Superior temporal gyrus (tissue), 1 donor: ENCODE results near the gene OSR1.
A peak's percentile ranks its signal among the peaks of the same experiment; 100 is the strongest.

Experiments used
- DNase-seq: peaks from one replicate; pipeline ENCODE4 v3.0.0-alpha.2; 2016; ENCODE audit errors: extremely low spot score

OSR1 gene

GRCh38 chr2:19359021-19359357 lies 566 bp upstream of the OSR1 start:
- no peak for DNase-seq

- DNase-seq = no peak
These were observed 801 bp downstream of the OSR1 start for GRCh38 chr2:19357402-19358241.

GRCh38 chr2:19356545-19357401 lies 1.6 kb downstream of the OSR1 start:
- DNase-seq = no peak

- no peak for DNase-seq
These were observed 2.4 kb downstream of the OSR1 start for GRCh38 chr2:19355931-19356544.

GRCh38 chr2:19355416-19355821 lies 3.0 kb downstream of the OSR1 start:
- DNase-seq = no peak

GRCh38 chr2:19355014-19355405 lies 3.4 kb downstream of the OSR1 start:
- DNase-seq = no peak

GRCh38 chr2:19353721-19354050 lies 4.7 kb downstream of the OSR1 start:
- DNase-seq = no peak

- DNase-seq = no peak
These were observed 5.3 kb downstream of the OSR1 start for GRCh38 chr2:19352946-19353720.

- no peak for DNase-seq
These were observed 6.3 kb downstream of the OSR1 start for GRCh38 chr2:19351899-19352697.

- DNase-seq = no peak
These were observed 6.9 kb downstream of the OSR1 start for GRCh38 chr2:19351499-19351898.

- no peak for DNase-seq
These were observed 7.6 kb downstream of the OSR1 start for GRCh38 chr2:19350678-19351401.

- DNase-seq = peak; percentile 70
These were observed 8.3 kb downstream of the OSR1 start for GRCh38 chr2:19349911-19350677.

GRCh38 chr2:19348692-19349091 lies 9.7 kb downstream of the OSR1 start:
- no peak for DNase-seq

GRCh38 chr2:19347619-19348562 lies 10.5 kb downstream of the OSR1 start:
- peak; percentile 96 for DNase-seq

- DNase-seq = no peak
These were observed 11.3 kb downstream of the OSR1 start for GRCh38 chr2:19346983-19347618.

GRCh38 chr2:19337742-19338141 lies 20.7 kb downstream of the OSR1 start:
- DNase-seq = no peak

GRCh38 chr2:19337202-19337601 lies 21.2 kb downstream of the OSR1 start:
- no peak for DNase-seq

- peak; percentile 70 for DNase-seq
These were observed 21.6 kb downstream of the OSR1 start for GRCh38 chr2:19336781-19337180.
